SK-N-SH (cell line): ENCODE data around the gene SENP1. TPM values are rescaled to one million over a fixed set of nuclear protein-coding genes. Genes with fewer than 3 reads are reported as not detected.

Experiments used
- CTCF ChIA-PET: fragments of 300-600, 350-600 bp; formaldehyde crosslinking; extraction: SDS; loops from one replicate; lab custom pipeline; 2021; lab: Yijun Ruan, JAX
- POLR2A ChIA-PET: fragments of 350-600 bp; sonication (Branson Sonifier 250); formaldehyde crosslinking; extraction: SDS; loops from one replicate; lab custom pipeline; 2020; ENCODE audit warnings: antibody characterized with exemption, inconsistent platforms; lab: Yijun Ruan, JAX
- DNase-seq: peaks from one replicate; pipeline ENCODE4 v3.0.0; 2012
- H2AFZ ChIP-seq: fragments of 200-600 bp; sonication (generic); 2 replicates; pipeline ENCODE4 v1.8.1; 2016; ENCODE audit warnings: antibody characterized with exemption, mild to moderate bottlenecking, low read depth
- H3F3A ChIP-seq: fragments of 200-600 bp; sonication (generic); replicated peaks from 2 replicates; pipeline ENCODE3; 2016; ENCODE audit warnings: antibody characterized with exemption, mild to moderate bottlenecking; ENCODE audit not compliant: insufficient read depth
- H3K27ac ChIP-seq, 2 experiments: fragments of 200-500 bp in 1 of 2; fragments of 200-600 bp in 1 of 2; sonication (Bioruptor generic) in 1 of 2; sonication (generic), shearing (Covaris generic) in 1 of 2; 2 replicates each; pipeline versions ENCODE4 v1.5.1 to v1.6.1; 2014 to 2016; ENCODE audit warnings: low read depth in 2 of 2, inconsistent platforms in 1 of 2, low read length in 1 of 2, mild to moderate bottlenecking in 1 of 2, mixed read lengths in 1 of 2
- H3K27me3 ChIP-seq: fragments of 200-600 bp; sonication (generic), shearing (Covaris generic); 2 replicates; pipeline ENCODE4 v1.6.1; 2016; ENCODE audit warnings: mixed run types; ENCODE audit not compliant: insufficient read depth
- H3K36me3 ChIP-seq, 2 experiments: fragments of 200-500 bp in 1 of 2; fragments of 200-600 bp in 1 of 2; sonication (Bioruptor generic) in 1 of 2; sonication (generic) in 1 of 2; replicated peaks in 1 of 2; 2 replicates each; pipeline versions ENCODE3 to v1.5.1; 2014 to 2016; ENCODE audit warnings: low read length in 1 of 2, mild to moderate bottlenecking in 1 of 2; ENCODE audit not compliant: insufficient read depth in 2 of 2, control insufficient read depth in 1 of 2
- H3K4me1 ChIP-seq, 2 experiments: fragments of 200-500 bp in 1 of 2; fragments of 200-600 bp in 1 of 2; sonication (Bioruptor generic) in 1 of 2; sonication (generic), shearing (Covaris generic) in 1 of 2; 2 replicates each; pipeline versions ENCODE4 v1.5.1 to v1.6.1; 2014 to 2016; ENCODE audit warnings: low read depth in 1 of 2, low read length in 1 of 2, mixed run types in 1 of 2; ENCODE audit not compliant: insufficient read depth in 2 of 2, control insufficient read depth in 1 of 2
- H3K4me2 ChIP-seq: fragments of 200-600 bp; sonication (generic), shearing (Covaris generic); 2 replicates; pipeline ENCODE4 v1.6.1; 2017; ENCODE audit warnings: mixed run types
- H3K4me3 ChIP-seq, 2 experiments: fragments of 200-500 bp in 1 of 2; fragments of 200-600 bp in 1 of 2; sonication (Bioruptor generic) in 1 of 2; sonication (generic), shearing (Covaris generic) in 1 of 2; 2 replicates each; pipeline versions ENCODE4 v1.5.1 to v1.8.1; 2014 to 2016; ENCODE audit warnings: low read depth in 2 of 2, inconsistent platforms in 1 of 2, low read length in 1 of 2, mild to moderate bottlenecking in 1 of 2, mixed read lengths in 1 of 2, moderate library complexity in 1 of 2
- H3K79me2 ChIP-seq: fragments of 200-600 bp; sonication (generic); 2 replicates; pipeline ENCODE4 v1.8.1; 2017; ENCODE audit warnings: mild to moderate bottlenecking; ENCODE audit not compliant: insufficient read depth
- H3K9ac ChIP-seq: fragments of 200-600 bp; sonication (generic); 2 replicates; pipeline ENCODE4 v1.6.1; 2017; ENCODE audit warnings: mixed run types
- H3K9me2 ChIP-seq: fragments of 200-600 bp; sonication (generic); 2 replicates; pipeline ENCODE4 v1.6.1; 2017; ENCODE audit warnings: mixed run types
- H3K9me3 ChIP-seq: fragments of 200-600 bp; sonication (generic); 2 replicates; pipeline ENCODE4 v1.6.1; 2017; ENCODE audit warnings: mixed run types, mild to moderate bottlenecking, moderate library complexity
- H4K20me1 ChIP-seq: fragments of 200-600 bp; sonication (generic); 2 replicates; pipeline ENCODE4 v1.6.1; 2017; ENCODE audit warnings: mild to moderate bottlenecking, mixed run types; ENCODE audit not compliant: insufficient read depth
- CTCF ChIP-seq: fragments of 200-600 bp; sonication (generic); IDR thresholded peaks from 2 replicates; pipeline ENCODE4 v1.6.1; 2017; ENCODE audit warnings: antibody characterized with exemption, mild to moderate bottlenecking, moderate library complexity
- ELF1 ChIP-seq: IDR thresholded peaks from 2 replicates; pipeline ENCODE4 v1.4.0; 2012
- EP300 ChIP-seq, 2 experiments: IDR thresholded peaks; 2 replicates each; pipeline versions ENCODE4 v1.4.0 to v1.6.1; 2012; ENCODE audit warnings: borderline replicate concordance in 1 of 2, low read depth in 1 of 2, low read length in 1 of 2
- FOSL2 ChIP-seq: IDR thresholded peaks from 2 replicates; pipeline ENCODE4 v1.4.0; 2012; ENCODE audit warnings: low read depth, mild to moderate bottlenecking, moderate library complexity, borderline replicate concordance
- JUND ChIP-seq: IDR thresholded peaks from 2 replicates; pipeline ENCODE4 v1.4.0; 2012
- MAX ChIP-seq: IDR thresholded peaks from 2 replicates; pipeline ENCODE4 v1.4.0; 2012; ENCODE audit warnings: low read depth
- MXI1 ChIP-seq: IDR thresholded peaks from 2 replicates; pipeline ENCODE4 v1.6.1; 2012; ENCODE audit warnings: mild to moderate bottlenecking, low read depth, low read length, improper control_type of control experiment
- NRF1 ChIP-seq: IDR thresholded peaks from 2 replicates; pipeline ENCODE4 v1.6.1; 2012; ENCODE audit warnings: low read depth, mild to moderate bottlenecking, low read length
- POLR2AphosphoS5 ChIP-seq: IDR thresholded peaks from 2 replicates; pipeline ENCODE4 v1.6.1; 2012; ENCODE audit warnings: low read depth, low read length
- RAD21 ChIP-seq: IDR thresholded peaks from 2 replicates; pipeline ENCODE4 v1.6.1; 2012; ENCODE audit warnings: mild to moderate bottlenecking, low read length
- RCOR1 ChIP-seq: fragments of 150-350 bp; IDR thresholded peaks from 2 replicates; pipeline ENCODE4 v1.6.1; 2017; ENCODE audit warnings: antibody characterized with exemption, low read length
- RFX5 ChIP-seq: IDR thresholded peaks from 2 replicates; pipeline ENCODE4 v1.6.1; 2012; ENCODE audit warnings: mild to moderate bottlenecking, improper control_type of control experiment, low read length
- SMC3 ChIP-seq: IDR thresholded peaks from 2 replicates; pipeline ENCODE4 v1.6.1; 2012; ENCODE audit warnings: low read depth, low read length, improper control_type of control experiment
- TAF1 ChIP-seq: IDR thresholded peaks from 2 replicates; pipeline ENCODE4 v1.6.1; 2012; ENCODE audit warnings: low read depth, mild to moderate bottlenecking, low read length, moderate library complexity, borderline replicate concordance
- TCF12 ChIP-seq: IDR thresholded peaks from 2 replicates; pipeline ENCODE4 v1.4.0; 2012
- TEAD4 ChIP-seq: IDR thresholded peaks from 2 replicates; pipeline ENCODE4 v1.4.0; 2012; ENCODE audit warnings: mild to moderate bottlenecking, borderline replicate concordance; ENCODE audit not compliant: insufficient read depth
- USF1 ChIP-seq: IDR thresholded peaks from 2 replicates; pipeline ENCODE4 v1.4.0; 2012; ENCODE audit warnings: low read depth, borderline replicate concordance
- YY1 ChIP-seq: IDR thresholded peaks from 2 replicates; pipeline ENCODE4 v1.4.0; 2012; ENCODE audit warnings: low read depth, mild to moderate bottlenecking
- WGBS: methylation state at CpG from one replicate; pipeline ENCODE4 v1.1.6; 2017; ENCODE audit warnings: low lambda C conversion rate; 5-methylcytosine and 5-hydroxymethylcytosine counted together
- polyA plus RNA-seq, 3 experiments: library from polyadenylated mRNA; depleted of rRNA; stranded (reverse); fragments of >200 nt; gene quantifications; 2 replicates each; pipeline ENCODE4 v1.2.3, GENCODE V29; 2012
- TF ChIP-seq, protein P1 (sequence below): IDR thresholded peaks from 2 replicates; pipeline ENCODE4 v1.4.0; 2012; ENCODE audit warnings: low read depth, borderline replicate concordance
- TF ChIP-seq, protein P2 (sequence below): IDR thresholded peaks from 2 replicates; pipeline ENCODE4; 2012

The SENP1 gene
- polyA plus RNA-seq, 1 of the 3 experiments (the other 2 are of a cell fraction): 5.6 TPM

DNA sequence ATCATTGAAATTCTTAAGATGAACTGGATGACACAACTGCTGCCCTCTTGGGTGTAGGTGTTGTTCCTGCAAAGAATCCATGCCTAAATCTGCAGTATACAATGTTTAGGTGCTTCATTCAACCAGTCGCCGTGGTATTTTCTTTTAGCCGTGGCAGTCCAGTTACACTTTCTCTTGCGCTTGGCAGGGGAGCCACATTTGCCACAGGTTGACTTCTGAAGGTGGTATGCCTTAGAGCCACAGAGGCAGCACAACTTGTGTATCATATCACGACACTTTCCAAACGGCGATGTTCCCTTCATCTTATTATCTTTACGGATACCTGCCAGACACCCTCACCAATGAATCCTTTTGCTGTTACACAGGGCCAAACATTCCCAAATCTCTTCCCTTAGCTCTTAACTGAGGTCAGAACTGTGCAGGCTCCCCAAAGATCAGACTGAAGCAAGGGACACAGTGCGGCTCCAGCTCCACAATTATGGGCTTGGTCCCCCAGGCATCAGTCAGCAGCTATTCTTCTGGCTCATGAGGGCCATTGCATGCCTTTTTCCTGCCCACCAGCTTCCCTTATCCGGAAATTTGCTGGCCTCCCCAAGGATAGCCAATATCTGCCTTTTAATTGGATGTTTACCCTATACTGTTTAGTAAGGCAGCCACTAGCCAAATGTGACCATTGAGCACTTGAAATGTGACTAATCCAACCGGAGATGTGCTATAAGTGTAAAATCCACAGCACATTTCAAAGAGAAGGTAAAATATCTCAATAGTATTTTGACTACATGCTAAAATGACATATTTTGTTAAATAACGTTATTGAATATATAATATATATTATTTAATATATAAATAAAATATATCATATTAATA is 50.7 kb downstream of the SENP1 start:
- ChIA-PET CTCF (interaction anchor here (0.6 kb wide), 1 partner anchor 107 kb away, joined by 3 read pairs; no protein-coding TSS in a partner anchor), POLR2A (no interaction called here)
- TF ChIP-seq, protein P1, sequence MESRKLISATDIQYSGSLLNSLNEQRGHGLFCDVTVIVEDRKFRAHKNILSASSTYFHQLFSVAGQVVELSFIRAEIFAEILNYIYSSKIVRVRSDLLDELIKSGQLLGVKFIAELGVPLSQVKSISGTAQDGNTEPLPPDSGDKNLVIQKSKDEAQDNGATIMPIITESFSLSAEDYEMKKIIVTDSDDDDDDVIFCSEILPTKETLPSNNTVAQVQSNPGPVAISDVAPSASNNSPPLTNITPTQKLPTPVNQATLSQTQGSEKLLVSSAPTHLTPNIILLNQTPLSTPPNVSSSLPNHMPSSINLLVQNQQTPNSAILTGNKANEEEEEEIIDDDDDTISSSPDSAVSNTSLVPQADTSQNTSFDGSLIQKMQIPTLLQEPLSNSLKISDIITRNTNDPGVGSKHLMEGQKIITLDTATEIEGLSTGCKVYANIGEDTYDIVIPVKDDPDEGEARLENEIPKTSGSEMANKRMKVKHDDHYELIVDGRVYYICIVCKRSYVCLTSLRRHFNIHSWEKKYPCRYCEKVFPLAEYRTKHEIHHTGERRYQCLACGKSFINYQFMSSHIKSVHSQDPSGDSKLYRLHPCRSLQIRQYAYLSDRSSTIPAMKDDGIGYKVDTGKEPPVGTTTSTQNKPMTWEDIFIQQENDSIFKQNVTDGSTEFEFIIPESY: no peak
- TF ChIP-seq TEAD4 (no peak), USF1 (no peak), MAX (no peak), TAF1 (no peak), SMC3 (no peak), POLR2AphosphoS5 (no peak), RFX5 (no peak), ELF1 (no peak)
- TF ChIP-seq, protein P2, sequence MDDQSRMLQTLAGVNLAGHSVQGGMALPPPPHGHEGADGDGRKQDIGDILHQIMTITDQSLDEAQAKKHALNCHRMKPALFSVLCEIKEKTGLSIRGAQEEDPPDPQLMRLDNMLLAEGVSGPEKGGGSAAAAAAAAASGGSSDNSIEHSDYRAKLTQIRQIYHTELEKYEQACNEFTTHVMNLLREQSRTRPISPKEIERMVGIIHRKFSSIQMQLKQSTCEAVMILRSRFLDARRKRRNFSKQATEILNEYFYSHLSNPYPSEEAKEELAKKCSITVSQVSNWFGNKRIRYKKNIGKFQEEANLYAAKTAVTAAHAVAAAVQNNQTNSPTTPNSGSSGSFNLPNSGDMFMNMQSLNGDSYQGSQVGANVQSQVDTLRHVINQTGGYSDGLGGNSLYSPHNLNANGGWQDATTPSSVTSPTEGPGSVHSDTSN: no peak

DNA sequence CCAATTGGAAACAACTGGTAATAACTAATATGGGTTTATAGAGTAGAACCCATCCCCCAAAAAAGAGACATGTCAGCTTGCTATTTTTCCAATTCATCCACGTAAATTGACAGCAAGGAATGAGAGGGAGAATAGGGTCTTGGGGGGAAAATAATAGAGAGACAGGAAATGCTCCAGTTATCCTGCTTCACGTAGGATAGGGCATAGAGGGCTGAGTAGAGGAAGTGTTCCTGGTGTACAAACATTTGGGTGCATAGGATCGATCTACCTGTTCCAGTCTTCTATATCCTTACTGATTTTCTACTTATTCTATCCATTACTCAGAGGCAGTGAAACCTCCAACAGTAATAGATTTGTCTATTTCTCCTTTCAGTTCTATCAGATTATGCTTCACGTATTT is 52.0 kb downstream of the SENP1 start:
- ChIA-PET POLR2A (no interaction called here), CTCF (no interaction called here)
- Histone ChIP-seq H3K27me3 (no peaks in the 10 kb centered on the region), H3K4me2 (no peak overlapping the region), H3K79me2 (no peaks in the 10 kb centered on the region), H3K36me3 (peaks cover 20 to 31% of the 10 kb centered on the region in 2 experiments), H2AFZ (no peak overlapping the region), H3K9me3 (0 out of 2 replicates have a peak, but pooled peaks cover 5% of the 10 kb centered on the region), H3K4me1 (no peaks in the 10 kb centered on the region), H4K20me1 (no peaks in the 10 kb centered on the region), H3K27ac (no peak overlapping the region), H3K4me3 (no peak overlapping the region), H3F3A (no peaks in the 10 kb centered on the region), H3K9ac (no peak overlapping the region), H3K9me2 (no peaks in the 10 kb centered on the region)
- 95% methylated on average over 4 of the region's 4 CpGs for WGBS
- no peak for DNase-seq
- TF ChIP-seq TEAD4 (no peak), FOSL2 (no peak), EP300 (IDR thresholded peaks at IDR 0.05; ENCODE audit: borderline replicate concordance in 1 of 2, low read depth in 1 of 2, low read length in 1 of 2) (no peak), YY1 (no peak), CTCF (no peak), RAD21 (no peak), SMC3 (no peak), MAX (no peak), TCF12 (no peak), JUND (no peak), NRF1 (no peak), MXI1 (no peak), RCOR1 (no peak)

More for the DNA sequence above, 50.7 kb downstream of the SENP1 start:
- Histone ChIP-seq H2AFZ (no peak overlapping the region), H3K27ac (no peak overlapping the region), H3K79me2 (no peaks in the 10 kb centered on the region), H3K4me3 (no peak overlapping the region), H4K20me1 (no peaks in the 10 kb centered on the region), H3K9me3 (peaks cover 11% of the 10 kb centered on the region; the same call in 1 of the 2 replicates), H3K36me3 (peaks cover 32 to 33% of the 10 kb centered on the region in 2 experiments), H3K4me1 (no peaks in the 10 kb centered on the region), H3K27me3 (no peaks in the 10 kb centered on the region), H3F3A (no peaks in the 10 kb centered on the region), H3K4me2 (no peak overlapping the region), H3K9ac (no peak overlapping the region), H3K9me2 (no peaks in the 10 kb centered on the region)
- DNase-seq: no peak
- 95% methylated on average over 12 of the region's 12 CpGs for WGBS
